Measurements from ENCODE around the gene GPAT3.

- TF ChIP-seq CTCF (IDR thresholded peaks at IDR 0.05) (no peak), POLR2A (IDR thresholded peaks at IDR 0.05) (no peak)
Measured at GRCh38 chr4:83552924-83553323, 17.0 kb downstream of the GPAT3 start.

All from heart left ventricle (tissue), 13 donors.